CD4-positive, alpha-beta T cell treated with Interleukin-4 for 4 hours (primary cell): ENCODE measurements around the gene KLC1.
A peak's percentile ranks its signal among the peaks of the same experiment; 100 is the strongest.

ENCODE experiments used
- DNase-seq: peaks from one replicate; pipeline ENCODE4 v3.0.0-alpha.2; 2020

The KLC1 gene

DNA sequence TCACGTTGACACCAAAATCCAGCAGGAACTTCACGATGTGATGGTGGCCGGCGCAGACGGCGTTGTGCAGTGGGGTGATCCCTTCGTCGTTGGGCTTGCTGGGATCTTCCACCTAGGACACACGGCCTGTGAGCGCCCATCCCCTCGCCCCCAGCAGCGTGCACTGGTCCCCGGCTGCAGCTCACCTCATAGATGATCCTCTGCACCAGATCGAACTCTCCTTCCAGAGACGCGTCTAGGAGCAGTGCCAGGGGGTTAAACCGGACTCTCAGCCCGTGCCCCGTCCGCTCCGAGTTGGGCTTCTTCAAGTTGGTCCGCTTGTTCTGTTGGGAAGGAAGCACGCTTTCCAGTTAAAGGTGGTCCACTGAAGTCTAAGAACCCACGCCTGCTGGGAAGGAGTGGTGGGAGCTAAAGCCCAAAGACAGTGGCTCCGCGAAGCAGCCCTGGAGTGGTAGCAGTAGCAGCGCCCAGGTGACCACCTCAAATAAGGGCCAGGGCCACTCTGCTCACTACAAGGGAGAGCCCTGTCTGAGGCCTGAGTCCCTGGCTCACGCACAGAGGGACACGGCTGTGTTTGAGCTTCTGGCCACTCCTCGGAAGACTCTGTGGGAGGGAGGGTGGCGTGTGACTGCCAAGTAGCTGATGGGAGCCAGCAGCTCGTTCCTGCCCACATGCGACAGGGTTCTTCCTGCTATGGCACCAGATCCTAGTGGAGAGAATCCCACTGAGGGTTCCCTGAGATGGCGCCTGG lies 109.9 kb downstream of the KLC1 start:
- DNase-seq, result no peak

DNA sequence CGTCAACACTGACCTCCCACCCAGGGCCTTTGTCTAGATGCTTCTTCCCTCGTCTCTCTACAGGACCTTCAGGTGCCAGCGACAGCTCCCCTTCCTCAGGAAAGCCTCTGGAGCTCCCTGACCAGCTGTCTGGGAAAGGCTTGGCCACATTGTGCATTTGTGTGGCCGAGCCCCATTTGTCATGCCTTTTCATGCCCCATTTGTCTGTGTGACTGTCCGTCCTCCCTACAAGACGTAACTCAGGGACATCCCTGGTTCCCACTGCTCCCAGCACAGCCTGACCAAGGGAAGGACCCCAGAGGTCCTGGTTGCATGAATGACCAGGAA lies 110.4 kb downstream of the KLC1 start:
- DNase-seq, result no peak

DNA sequence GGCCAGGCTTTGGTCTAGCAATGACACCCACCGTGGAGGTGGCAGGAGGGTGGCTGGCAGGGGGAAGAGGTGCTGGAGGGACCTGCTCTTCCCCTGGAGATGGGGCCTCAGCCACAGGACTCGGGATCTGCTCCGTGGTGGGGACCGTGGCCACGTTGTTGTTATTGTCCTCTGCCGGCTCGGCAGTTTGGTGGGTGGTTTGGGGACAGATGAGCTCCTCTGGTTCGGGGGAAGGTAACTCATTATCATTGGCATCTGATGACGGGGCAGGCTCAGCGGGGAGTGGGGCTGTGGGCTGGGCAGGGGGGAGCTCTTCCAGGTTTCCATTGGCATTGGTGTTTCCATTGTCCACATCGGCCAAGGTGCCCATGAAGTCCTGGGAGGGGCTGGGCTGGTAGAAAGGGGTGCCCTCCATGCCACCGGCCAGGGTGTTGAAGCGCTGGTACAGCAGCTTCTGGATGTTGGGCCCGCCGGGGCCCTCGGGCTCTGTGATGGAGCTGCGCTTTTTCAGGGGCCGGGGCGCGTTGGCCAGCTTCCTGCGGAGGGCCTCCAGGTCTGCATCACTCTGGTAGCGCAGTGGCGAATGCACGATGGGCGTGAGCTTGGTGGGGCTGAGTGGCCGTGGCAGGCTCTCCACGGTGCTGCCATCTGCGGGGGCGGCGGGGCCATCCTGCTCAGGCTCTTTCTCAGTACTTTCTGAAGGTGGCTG lies 110.9 kb downstream of the KLC1 start:
- DNase-seq, result no peak

DNA sequence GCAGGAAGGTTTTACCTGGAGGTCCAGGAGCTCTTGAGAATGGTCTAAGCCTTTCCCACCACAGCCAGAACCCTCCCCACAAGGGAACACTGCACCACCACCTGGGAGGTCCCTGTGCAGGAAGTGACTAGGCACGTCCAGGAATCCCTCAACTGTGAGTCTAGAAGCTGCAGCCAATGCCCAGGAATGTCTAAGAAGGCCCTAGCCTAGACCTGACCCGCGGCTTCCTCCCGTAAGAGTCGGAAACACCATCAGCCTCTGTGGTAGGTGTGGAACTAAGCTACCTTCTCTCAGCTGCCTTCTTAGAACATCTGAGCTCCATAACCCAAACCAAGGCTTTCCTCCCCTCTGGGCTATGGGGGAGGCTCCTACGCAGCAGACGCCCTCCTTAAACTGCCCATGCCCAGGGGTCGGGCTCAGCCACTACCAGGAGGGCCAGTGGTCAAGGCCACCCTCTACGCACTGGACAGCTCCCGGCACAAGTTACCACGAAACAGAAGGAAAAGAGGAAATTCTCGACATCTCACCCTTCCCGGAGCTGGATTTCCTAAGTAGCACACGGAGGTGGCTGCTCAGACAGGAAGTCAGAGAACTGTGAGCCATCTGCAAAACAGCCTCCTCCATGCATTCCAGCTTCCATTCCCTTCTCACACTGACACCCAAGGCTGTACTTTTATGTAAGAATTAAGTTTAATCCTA lies 112.1 kb downstream of the KLC1 start:
- DNase-seq, result no peak

DNA sequence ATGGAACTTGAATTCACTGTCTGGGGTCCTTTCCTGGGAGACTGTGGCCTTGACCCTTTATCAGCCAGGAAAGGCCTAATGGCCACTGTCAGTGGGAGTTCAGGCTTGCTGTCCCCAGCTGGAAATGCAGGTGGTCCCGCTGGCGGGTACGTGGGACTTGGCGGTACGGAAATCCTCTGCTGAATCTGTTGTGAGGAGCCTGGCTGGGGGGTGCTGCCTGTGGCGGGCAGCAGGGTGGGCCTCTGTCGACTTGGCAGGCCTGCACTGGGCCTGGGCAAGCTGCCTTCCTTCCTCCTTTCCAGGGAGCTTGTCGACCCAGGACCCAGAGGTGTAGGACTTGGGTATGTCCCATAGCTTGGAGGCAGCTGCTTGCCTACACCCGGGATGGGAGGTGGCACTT lies 112.9 kb downstream of the KLC1 start:
- no peak for DNase-seq

DNA sequence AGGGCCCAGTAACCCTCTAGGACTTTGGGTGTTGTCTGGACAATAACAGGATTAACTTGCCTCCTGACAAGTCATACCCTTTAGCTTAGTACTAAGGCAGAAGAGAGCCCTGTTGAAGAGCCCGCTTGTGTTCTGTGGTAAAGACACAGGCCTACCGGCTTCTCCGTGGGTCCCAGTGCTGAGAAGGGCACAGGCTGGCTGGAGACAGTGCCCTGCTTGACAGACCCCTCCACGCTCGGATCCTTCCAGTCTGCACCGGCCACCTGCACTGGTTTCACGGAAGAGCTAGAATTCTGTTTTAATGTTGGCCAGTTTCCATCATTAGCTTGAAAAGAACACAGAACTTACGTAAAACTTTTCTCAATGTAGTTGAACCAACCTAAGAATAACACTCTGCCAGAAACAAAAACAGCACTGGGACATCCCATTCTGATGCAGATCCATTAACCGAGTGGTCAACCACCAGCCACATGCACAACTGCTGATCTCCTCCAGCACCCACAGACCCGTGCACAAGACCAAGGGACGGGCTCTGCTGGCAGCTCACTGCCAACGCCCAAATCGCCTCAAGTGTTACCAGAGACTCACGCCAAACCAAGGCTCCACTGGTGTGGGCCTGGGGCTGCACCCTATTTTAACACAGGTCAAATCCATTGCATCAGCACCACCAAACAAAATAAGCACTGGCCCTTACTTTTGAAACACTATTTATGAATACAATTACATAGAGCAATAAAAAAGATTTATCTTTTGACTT lies 113.7 kb downstream of the KLC1 start:
- no peak for DNase-seq

DNA sequence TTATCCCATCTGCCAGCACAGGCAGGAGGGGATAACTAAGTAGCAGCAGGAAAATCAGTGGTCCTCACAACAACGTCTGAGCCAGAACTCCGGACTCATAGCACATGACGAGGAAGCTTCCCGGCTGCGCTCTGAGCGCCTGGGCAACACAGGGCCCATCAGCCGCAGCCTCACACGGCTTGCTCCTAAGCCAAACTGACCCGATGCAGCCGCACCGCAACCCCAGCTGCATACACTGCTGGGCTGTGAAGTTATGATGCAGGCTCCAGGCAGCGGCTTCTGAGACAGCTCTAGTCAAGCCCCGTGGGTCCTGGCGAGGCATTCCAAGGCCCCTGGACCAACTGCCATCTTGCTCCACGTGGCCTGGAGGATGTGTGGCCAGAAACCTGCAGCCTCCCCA lies 114.7 kb downstream of the KLC1 start:
- DNase-seq, result no peak

DNA sequence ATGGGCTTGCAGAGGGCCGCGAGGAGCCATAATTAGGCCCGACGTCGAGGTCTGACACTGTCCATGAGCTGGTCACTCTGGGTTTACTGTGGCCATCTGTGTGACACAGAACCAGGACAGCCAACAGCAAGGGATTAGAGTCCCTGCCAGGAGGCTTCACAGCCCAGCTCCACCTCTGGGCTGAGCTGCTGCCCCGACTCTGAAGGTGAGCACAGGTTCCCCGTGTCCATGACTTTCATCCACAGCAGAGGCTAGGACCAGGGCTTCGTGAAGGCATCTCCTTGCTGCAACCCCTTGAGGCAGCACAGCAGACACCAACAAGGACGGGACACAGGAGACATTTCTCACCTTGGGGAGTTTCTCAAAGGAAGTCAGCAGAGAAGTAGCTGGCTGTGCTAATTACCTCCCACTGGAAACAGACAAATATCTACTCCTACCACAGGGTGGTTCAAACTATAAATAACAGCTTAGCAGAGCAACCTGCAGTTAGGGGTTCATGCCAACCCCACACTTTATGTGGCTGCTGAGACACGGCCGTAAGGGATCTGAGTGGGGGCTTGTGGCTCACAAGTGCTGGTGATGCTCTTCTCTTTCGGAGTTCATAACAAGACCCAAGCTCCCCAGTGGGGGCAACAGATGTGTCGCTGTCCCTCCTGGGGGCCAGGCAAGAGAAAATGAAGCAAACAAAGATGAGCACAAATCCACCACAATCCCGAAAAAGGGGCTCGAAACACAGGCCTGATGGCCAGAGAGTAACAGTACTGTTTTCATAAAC lies 115.8 kb downstream of the KLC1 start:
- DNase-seq, result no peak

DNA sequence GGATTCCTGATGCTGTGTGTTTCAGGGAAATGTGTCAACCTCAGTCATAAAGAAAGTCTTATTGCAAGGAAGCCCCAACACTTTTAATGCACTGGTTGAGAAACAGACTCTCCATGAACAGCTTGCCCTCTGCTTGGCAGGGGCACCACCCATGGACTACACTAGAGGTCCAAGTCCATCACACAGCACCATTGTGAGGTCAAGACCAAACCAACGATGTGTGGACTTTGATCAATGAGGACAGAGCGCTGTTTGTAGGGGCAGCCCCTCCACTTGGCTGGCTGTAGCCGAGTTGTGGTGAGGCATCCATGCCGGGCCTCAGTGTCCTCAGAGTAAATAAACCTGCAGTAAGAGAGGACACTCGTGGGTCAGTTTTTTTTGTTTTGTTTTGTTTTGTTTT lies 116.4 kb downstream of the KLC1 start:
- no peak for DNase-seq

DNA sequence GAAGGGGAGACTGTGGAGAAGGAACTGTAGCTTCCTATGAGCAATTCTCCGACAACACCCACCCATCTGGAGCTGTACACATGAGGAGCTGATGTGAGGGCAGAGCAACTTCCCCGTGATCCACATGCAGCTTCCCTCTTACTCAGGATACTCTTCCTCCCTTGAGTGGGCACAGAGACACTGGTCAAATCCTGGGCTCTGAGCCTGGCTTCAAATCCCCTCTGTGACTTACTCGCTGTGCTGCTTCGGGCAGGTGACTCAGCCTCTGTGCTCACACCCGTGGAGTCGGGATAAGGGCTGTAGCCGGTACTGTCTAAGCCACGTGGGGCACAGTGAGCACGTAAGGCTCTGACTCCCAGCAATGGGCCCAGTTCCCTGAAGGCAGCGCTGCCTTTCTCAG lies 117.7 kb downstream of the KLC1 start:
- DNase-seq, result no peak

DNA sequence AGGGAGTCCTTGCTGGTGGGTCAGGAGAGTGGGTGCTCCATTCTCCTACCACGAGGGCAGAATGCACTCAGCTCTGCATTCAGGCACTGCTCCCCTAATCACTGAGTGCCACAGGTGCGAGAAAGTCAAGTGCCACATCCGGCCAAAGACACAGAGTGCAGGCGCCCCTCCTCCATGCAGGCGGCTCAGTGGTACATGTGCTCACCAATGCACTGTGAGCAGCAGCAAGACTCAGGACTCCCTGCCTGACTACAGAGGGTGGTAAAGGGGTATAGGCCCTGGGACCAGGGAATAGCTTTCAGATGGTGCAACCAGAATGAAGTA lies 119.5 kb downstream of the KLC1 start:
- peak; percentile 50 for DNase-seq

DNA sequence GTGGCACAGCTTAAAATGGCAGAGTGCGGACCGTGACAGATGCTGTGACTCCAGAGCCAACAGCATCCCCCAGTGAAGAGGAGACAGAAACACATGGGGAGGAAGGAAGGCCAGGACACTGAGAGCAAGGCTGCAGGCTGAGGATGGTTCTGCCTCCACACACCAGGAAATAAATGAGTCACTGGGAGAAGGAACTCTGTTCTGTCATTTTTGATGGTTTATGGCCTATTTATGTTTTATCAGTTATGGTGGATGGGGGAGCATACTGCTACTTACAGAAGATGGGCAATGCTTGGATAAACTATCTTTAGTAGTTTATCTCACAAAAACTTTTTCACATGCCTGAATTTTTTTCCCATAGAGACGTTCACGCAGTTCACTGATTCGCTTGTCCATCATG lies 120.4 kb downstream of the KLC1 start:
- no peak for DNase-seq

DNA sequence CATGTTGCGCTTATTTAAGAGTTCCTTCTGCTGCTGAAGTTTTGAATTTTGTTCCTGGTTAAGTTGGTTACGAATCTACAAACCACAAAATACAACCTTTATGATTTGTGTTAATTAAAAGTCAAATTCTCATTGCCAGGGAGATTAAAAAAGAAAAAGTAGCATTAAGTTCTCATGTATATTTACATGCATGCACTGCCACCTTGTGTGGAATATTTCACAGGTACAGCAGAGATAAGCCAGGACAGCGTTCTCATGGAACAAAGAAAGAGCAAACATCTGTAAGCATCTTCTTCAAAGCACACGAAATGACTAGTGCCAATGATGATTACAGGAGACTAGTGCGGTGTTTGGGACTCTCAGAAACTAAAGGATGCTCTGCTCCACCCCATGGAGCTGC lies 120.8 kb downstream of the KLC1 start:
- no peak for DNase-seq
